Measurements from ENCODE around the gene AKR1E2. TPM values are rescaled to one million over a fixed set of nuclear protein-coding genes. Genes with fewer than 3 reads are reported as not detected.

AKR1E2 gene
- total RNA-seq, 1 donor from 2014 or later = 3.9 TPM

- Mint-ChIP-seq H3K27me3 (ENCODE audit: low read depth) (peaks cover 16% of the 10 kb centered on the region), H3K27ac (ENCODE audit: unreplicated experiment) (no peak overlapping the region), H3K4me1 (peaks cover 8% of the 10 kb centered on the region), H3K36me3 (ENCODE audit: low read depth) (no peaks in the 10 kb centered on the region), H3K9me3 (no peaks in the 10 kb centered on the region), H3K4me3 (no peak overlapping the region)
- no peak for TF ChIP-seq CTCF (conservative IDR thresholded peaks at IDR 0.05)
- no peak for DNase-seq (ENCODE audit: low read depth, low spot score)
These were observed 9.5 kb downstream of the AKR1E2 start for GRCh38 chr10:4835494-4835918.

GRCh38 chr10:4836416-4836969 is 10.5 kb downstream of the AKR1E2 start:
- Mint-ChIP-seq H3K27ac (ENCODE audit: unreplicated experiment) (no peak overlapping the region), H3K4me3 (no peak overlapping the region), H3K36me3 (ENCODE audit: low read depth) (no peaks in the 10 kb centered on the region), H3K27me3 (ENCODE audit: low read depth) (peaks cover 16% of the 10 kb centered on the region), H3K9me3 (no peaks in the 10 kb centered on the region), H3K4me1 (no peaks in the 10 kb centered on the region)
- TF ChIP-seq CTCF (conservative IDR thresholded peaks at IDR 0.05) = no peak
- DNase-seq (ENCODE audit: low read depth, low spot score) = no peak

- no peak for DNase-seq (ENCODE audit: low read depth, low spot score)
- TF ChIP-seq CTCF (conservative IDR thresholded peaks at IDR 0.05) = no peak
- no peaks in the 10 kb centered on the region for H3K9me3 Mint-ChIP-seq
- no peaks in the 10 kb centered on the region for H3K36me3 Mint-ChIP-seq (ENCODE audit: low read depth)
- no peaks in the 10 kb centered on the region for H3K4me1 Mint-ChIP-seq
- H3K27me3 Mint-ChIP-seq (ENCODE audit: low read depth) = peaks cover 12% of the 10 kb centered on the region
- H3K27ac Mint-ChIP-seq (ENCODE audit: unreplicated experiment) = no peak overlapping the region
- no peak overlapping the region for H3K4me3 Mint-ChIP-seq
These were observed 11.5 kb downstream of the AKR1E2 start for GRCh38 chr10:4837551-4837950.

GRCh38 chr10:4838743-4839142 is 12.7 kb downstream of the AKR1E2 start:
- no peak overlapping the region for H3K27ac Mint-ChIP-seq (ENCODE audit: unreplicated experiment)
- peaks cover 7% of the 10 kb centered on the region for H3K27me3 Mint-ChIP-seq (ENCODE audit: low read depth)
- DNase-seq (ENCODE audit: low read depth, low spot score) = no peak
- H3K4me1 Mint-ChIP-seq = no peaks in the 10 kb centered on the region
- TF ChIP-seq CTCF (conservative IDR thresholded peaks at IDR 0.05) = no peak
- H3K36me3 Mint-ChIP-seq (ENCODE audit: low read depth) = no peaks in the 10 kb centered on the region
- H3K4me3 Mint-ChIP-seq = no peak overlapping the region
- no peaks in the 10 kb centered on the region for H3K9me3 Mint-ChIP-seq

- Mint-ChIP-seq H3K36me3 (ENCODE audit: low read depth) (peaks cover 6% of the 10 kb centered on the region), H3K4me1 (no peaks in the 10 kb centered on the region), H3K4me3 (no peak overlapping the region), H3K9me3 (no peaks in the 10 kb centered on the region), H3K27me3 (ENCODE audit: low read depth) (peaks cover 10% of the 10 kb centered on the region), H3K27ac (ENCODE audit: unreplicated experiment) (peak overlapping the region; percentile 96)
- DNase-seq (ENCODE audit: low read depth, low spot score) = no peak
- TF ChIP-seq CTCF (conservative IDR thresholded peaks at IDR 0.05) = no peak
These were observed 13.3 kb downstream of the AKR1E2 start for GRCh38 chr10:4839353-4839752.

All from neural crest cell (in vitro differentiated cells).